ENCODE measurements around the gene DYNLL1. TPM values are rescaled to one million over a fixed set of nuclear protein-coding genes. Genes with fewer than 3 reads are reported as not detected.

The DYNLL1 gene
- polyA plus RNA-seq, 1 experiment: 358 TPM

DNA sequence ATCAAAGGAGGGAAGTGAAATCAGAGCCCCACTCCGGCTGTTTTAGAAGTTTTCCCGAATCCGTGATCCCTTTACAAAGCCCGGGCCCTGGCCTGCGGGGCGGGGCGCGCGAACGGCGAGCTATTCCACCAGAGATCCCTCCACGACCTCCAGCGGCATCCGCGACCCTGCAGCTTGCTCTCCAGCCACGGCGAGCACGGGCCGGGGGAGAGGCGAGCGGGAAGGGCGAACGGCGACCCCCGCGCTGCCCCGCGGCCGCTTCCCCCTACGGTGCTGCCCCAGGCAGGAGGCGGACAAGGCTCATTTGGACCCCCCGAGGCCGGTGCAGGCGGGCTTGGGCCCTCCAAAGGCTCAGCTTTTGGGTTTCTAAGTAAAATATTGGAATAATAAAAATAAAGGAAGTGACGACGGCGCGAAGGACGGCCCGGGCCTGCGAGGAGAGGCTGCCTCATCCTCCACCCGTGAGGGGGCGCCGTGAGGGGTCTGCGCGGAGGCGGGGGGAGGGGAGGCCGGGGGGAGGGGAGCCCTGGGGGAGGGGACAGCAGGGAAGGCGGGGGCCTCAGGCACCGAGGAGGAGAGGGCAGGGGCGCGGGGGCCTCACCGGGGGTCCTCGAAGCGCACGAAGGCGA is 27.0 kb upstream of the DYNLL1 start:
- no peak for DNase-seq (ENCODE audit: low read depth)
- ChIA-PET POLR2A (interaction anchor here (0.5 to 1.1 kb wide), 2 partner anchors 61 to 77 kb away, joined by 4 to 7 read pairs; no protein-coding TSS in a partner anchor), CTCF (interaction anchor here (0.9 to 6.0 kb wide), 9 partner anchors 12 to 83 kb away, joined by 3 to 57 read pairs (median 5); partner anchors contain the start of gene DYNLL1)
- Histone ChIP-seq H3K27me3 (ENCODE audit: control insufficient read depth, insufficient read depth, low read length) (no peaks in the 10 kb centered on the region), H3K36me3 (ENCODE audit: control insufficient read depth, insufficient read depth, low read length) (peaks cover 9% of the 10 kb centered on the region), H3K4me3 (ENCODE audit: low read depth, low read length) (peak overlapping the region; percentile 80)
- TF ChIP-seq, protein P1, sequence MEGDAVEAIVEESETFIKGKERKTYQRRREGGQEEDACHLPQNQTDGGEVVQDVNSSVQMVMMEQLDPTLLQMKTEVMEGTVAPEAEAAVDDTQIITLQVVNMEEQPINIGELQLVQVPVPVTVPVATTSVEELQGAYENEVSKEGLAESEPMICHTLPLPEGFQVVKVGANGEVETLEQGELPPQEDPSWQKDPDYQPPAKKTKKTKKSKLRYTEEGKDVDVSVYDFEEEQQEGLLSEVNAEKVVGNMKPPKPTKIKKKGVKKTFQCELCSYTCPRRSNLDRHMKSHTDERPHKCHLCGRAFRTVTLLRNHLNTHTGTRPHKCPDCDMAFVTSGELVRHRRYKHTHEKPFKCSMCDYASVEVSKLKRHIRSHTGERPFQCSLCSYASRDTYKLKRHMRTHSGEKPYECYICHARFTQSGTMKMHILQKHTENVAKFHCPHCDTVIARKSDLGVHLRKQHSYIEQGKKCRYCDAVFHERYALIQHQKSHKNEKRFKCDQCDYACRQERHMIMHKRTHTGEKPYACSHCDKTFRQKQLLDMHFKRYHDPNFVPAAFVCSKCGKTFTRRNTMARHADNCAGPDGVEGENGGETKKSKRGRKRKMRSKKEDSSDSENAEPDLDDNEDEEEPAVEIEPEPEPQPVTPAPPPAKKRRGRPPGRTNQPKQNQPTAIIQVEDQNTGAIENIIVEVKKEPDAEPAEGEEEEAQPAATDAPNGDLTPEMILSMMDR (IDR thresholded peaks at IDR 0.05; ENCODE audit: insufficient read depth, low read depth, low read length): peak; percentile 16; the same call in 1 of the 2 replicates

DNA sequence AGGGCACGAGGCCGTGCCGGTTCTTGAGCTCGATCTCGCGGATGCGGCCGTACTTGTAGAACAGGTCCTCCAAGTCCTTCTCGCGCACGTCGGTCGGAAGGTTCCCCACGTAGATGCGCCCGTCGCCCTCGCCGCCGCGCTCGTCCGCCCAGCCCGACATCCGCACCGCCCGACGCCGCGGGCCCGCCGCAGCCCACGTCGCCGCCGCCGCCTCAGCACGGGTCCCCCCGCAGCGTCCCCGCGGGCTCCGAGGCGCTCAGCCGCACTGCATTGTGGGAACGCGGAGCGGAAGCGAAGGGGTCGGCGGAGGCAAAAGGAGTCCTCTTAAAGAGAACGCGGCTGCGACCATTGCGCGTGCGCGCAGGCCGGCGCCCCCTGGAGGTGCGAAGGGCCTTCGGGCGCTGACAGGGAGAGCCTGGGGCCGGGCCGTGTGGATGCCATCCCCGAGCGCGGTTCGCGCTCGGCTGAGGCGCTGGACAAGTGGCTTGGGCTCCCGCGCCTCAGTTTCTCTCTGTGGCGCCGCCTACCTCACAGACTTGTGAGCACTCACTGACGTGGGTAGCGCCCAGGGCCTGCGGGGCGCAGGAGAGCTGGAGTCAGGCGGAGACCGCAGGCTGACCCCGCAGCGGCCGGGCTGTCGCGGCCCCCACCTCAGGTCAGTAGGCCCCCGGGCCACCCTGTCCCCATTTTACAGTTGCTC is 26.3 kb upstream of the DYNLL1 start, which contains the start of gene SRSF9:
Gene SRSF9 (minus strand): TSS at position 299 of the 700 bp plus-strand sequence. CDS start 139 bp downstream, at position 160.
- H3K4me3 ChIP-seq (ENCODE audit: low read depth, low read length): peak within 1 kb of the TSS; percentile 80
- DNase-seq (ENCODE audit: low read depth): peak; percentile 74
- H3K27me3 ChIP-seq (ENCODE audit: control insufficient read depth, insufficient read depth, low read length): no peaks in the 10 kb centered on the region
- peaks cover 7% of the 10 kb centered on the region for H3K36me3 ChIP-seq (ENCODE audit: control insufficient read depth, insufficient read depth, low read length)
- POLR2A ChIA-PET: no interaction called here
- TF ChIP-seq, protein P1 (IDR thresholded peaks at IDR 0.05; ENCODE audit: insufficient read depth, low read depth, low read length): peak; percentile 92
- CTCF ChIA-PET: interaction anchor here (0.5 to 6.0 kb wide), 13 partner anchors 12 to 107 kb away, joined by 3 to 57 read pairs (median 5); partner anchors contain the start of gene DYNLL1

DNA sequence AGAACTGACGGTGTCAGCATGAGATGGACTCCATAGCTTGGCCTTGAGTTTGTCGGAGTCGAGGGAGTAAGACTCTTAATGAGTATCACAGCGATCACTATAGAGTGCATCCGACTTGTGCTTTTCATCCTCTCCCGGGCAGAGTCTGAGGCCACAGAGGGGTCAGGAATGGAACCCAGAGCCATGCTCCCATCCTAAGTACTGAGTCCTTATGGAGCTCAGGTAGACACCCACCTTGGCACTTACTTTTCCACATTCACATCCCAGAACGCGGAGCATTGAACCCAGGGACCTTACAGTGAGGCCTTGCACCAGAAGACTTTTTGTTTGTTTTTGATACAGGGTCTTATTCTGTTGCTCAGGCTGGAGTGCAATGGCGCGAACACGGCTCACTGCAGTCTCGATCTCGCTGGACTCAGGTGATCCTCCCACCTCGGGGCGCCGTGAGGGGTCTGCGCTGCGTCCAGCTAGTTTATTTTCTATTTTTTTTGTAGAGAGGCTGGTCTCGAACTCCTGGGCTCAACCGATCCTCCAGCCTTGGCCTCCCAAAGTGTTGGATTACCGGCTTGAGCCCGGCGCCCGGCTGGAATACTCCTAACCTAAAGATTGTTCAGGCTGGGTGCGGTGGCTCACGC is 25.6 kb upstream of the DYNLL1 start:
- TF ChIP-seq, protein P1 (IDR thresholded peaks at IDR 0.05; ENCODE audit: insufficient read depth, low read depth, low read length): no peak
- Histone ChIP-seq H3K36me3 (ENCODE audit: control insufficient read depth, insufficient read depth, low read length) (peaks cover 4% of the 10 kb centered on the region), H3K4me3 (ENCODE audit: low read depth, low read length) (peak overlapping the region; percentile 80), H3K27me3 (ENCODE audit: control insufficient read depth, insufficient read depth, low read length) (no peaks in the 10 kb centered on the region)
- ChIA-PET POLR2A (no interaction called here), CTCF (interaction anchor here (0.6 to 6.0 kb wide), 10 partner anchors 12 to 91 kb away, joined by 3 to 57 read pairs (median 5); partner anchors contain the start of gene DYNLL1)
- DNase-seq (ENCODE audit: low read depth): no peak

DNA sequence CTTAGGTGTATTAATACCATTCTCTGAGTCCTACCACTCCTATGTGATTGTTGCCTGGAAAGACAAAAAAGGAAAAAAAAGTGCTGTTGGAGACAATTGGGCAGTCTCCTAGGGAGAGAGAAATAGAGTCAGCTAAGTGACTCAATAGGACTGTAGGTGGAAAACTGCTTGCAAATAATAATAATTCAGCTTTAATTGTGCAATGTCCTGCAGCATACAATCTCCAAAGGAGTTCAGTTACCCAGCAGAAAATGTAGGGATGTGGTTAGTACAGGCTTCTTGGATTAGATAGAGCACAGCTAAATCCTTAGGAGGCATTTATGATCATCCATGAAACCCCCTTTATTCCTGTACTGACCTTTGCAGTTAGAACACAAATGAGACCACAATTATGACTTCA is 23.4 kb upstream of the DYNLL1 start:
- TF ChIP-seq, protein P1 (IDR thresholded peaks at IDR 0.05; ENCODE audit: insufficient read depth, low read depth, low read length): no peak
- Histone ChIP-seq H3K36me3 (ENCODE audit: control insufficient read depth, insufficient read depth, low read length) (no peaks in the 10 kb centered on the region), H3K27me3 (ENCODE audit: control insufficient read depth, insufficient read depth, low read length) (no peaks in the 10 kb centered on the region), H3K4me3 (ENCODE audit: low read depth, low read length) (no peak overlapping the region)
- POLR2A ChIA-PET: no interaction called here
- CTCF ChIA-PET: no interaction called here
- no peak for DNase-seq (ENCODE audit: low read depth)

All from BJ (cell line).